CD4-positive, alpha-beta T cell treated with Interleukin-6 for 4 hours (primary cell): Measurements from ENCODE around the gene SLC17A7.
"Not testable (repeated sequence)": the region's sequence is repeated elsewhere in the genome, so short reads cannot be mapped to it uniquely, and the experiment has no call there.

Experiments used
- DNase-seq: peaks from one replicate; pipeline ENCODE4 v3.0.0-alpha.2; 2020; ENCODE audit warnings: mixed read lengths

Gene SLC17A7

GRCh38 chr19:49469828-49470614, 28.7 kb upstream of the SLC17A7 start:
- DNase-seq: peak; percentile 83

GRCh38 chr19:49468746-49469447, 27.6 kb upstream of the SLC17A7 start:
- peak; percentile 93 for DNase-seq

GRCh38 chr19:49468199-49468598, 26.9 kb upstream of the SLC17A7 start:
- no peak for DNase-seq

GRCh38 chr19:49465371-49465770, 24.0 kb upstream of the SLC17A7 start:
- no peak for DNase-seq

GRCh38 chr19:49463960-49464740, 22.8 kb upstream of the SLC17A7 start:
- no peak for DNase-seq

GRCh38 chr19:49462492-49462891, 21.2 kb upstream of the SLC17A7 start:
- DNase-seq: no peak

GRCh38 chr19:49461656-49462055, 20.3 kb upstream of the SLC17A7 start:
- no peak for DNase-seq

- not testable (repeated sequence) for DNase-seq
Measured at GRCh38 chr19:49461130-49461529, 19.8 kb upstream of the SLC17A7 start.

- DNase-seq: no peak
Measured at GRCh38 chr19:49459388-49459787, 18.1 kb upstream of the SLC17A7 start.

- DNase-seq: no peak
Measured at GRCh38 chr19:49458567-49458903, 17.2 kb upstream of the SLC17A7 start.

- no peak for DNase-seq
Measured at GRCh38 chr19:49456326-49456725, 15.0 kb upstream of the SLC17A7 start.

- no peak for DNase-seq
Measured at GRCh38 chr19:49455773-49456172, 14.4 kb upstream of the SLC17A7 start.

- no peak for DNase-seq
Measured at GRCh38 chr19:49453757-49454240, 12.5 kb upstream of the SLC17A7 start.

- peak; percentile 97 for DNase-seq
Measured at GRCh38 chr19:49453013-49453756, 11.9 kb upstream of the SLC17A7 start, which contains the start of gene ALDH16A1. TSS of gene ALDH16A1 (plus strand) at chr19:49453225. CDS start at chr19:49453332, 107 bp downstream.

- DNase-seq: peak; percentile 97
Measured at GRCh38 chr19:49451430-49452181, 10.3 kb upstream of the SLC17A7 start, which contains the start of gene PIH1D1. TSS of gene PIH1D1 (minus strand) at chr19:49451814. CDS start at chr19:49451574, 240 bp downstream.

- DNase-seq: no peak
Measured at GRCh38 chr19:49450405-49450804, 9.1 kb upstream of the SLC17A7 start.

- no peak for DNase-seq
Measured at GRCh38 chr19:49448432-49448786, 7.1 kb upstream of the SLC17A7 start.

- DNase-seq: no peak
Measured at GRCh38 chr19:49447485-49448431, 6.4 kb upstream of the SLC17A7 start.

- no peak for DNase-seq
Measured at GRCh38 chr19:49445997-49446396, 4.7 kb upstream of the SLC17A7 start.

- not testable (repeated sequence) for DNase-seq
Measured at GRCh38 chr19:49444100-49444700, 2.9 kb upstream of the SLC17A7 start.
